HG03045 (cell line): Measurements from ENCODE around the gene APOC3.

Experiments
- ATAC-seq: cut with Tn5 transposase; IDR thresholded peaks from one replicate; pipeline ENCODE4 v1.9.1; 2021; ENCODE audit warnings: mild to moderate bottlenecking, moderate library complexity; ENCODE audit not compliant: unreplicated experiment

The APOC3 gene

GRCh38 chr11:116843661-116844060 lies 14.0 kb downstream of the APOC3 start:
- no peak for ATAC-seq

- ATAC-seq: no peak
These were observed 15.0 kb downstream of the APOC3 start for GRCh38 chr11:116844722-116845121.

GRCh38 chr11:116847612-116848011 lies 17.9 kb downstream of the APOC3 start:
- ATAC-seq: no peak

GRCh38 chr11:116849060-116849459 lies 19.4 kb downstream of the APOC3 start:
- ATAC-seq: no peak

- no peak for ATAC-seq
These were observed 19.8 kb downstream of the APOC3 start for GRCh38 chr11:116849486-116849885.

DNA sequence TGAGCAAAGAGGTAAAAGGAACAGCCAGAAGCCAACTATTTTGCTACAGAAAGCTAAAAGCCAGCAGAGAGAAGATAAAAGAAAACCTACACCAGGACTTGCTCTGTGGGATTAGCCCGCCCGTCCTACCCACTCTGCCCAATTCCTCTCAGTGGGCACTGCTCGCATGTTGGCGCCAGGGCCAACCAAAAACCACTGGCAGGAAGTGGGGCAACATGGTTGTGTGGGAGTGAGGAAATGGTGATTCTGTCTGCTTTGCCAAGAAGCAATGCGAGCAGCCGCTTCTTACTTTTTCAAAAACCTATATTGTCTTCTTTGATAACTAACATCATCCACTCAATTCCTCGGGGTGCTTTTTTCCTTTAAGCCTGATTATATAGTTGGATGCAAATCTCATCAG lies 21.9 kb downstream of the APOC3 start:
- no peak for ATAC-seq

- peak; percentile 44 for ATAC-seq
These were observed 22.7 kb downstream of the APOC3 start for GRCh38 chr11:116852261-116853031.

DNA sequence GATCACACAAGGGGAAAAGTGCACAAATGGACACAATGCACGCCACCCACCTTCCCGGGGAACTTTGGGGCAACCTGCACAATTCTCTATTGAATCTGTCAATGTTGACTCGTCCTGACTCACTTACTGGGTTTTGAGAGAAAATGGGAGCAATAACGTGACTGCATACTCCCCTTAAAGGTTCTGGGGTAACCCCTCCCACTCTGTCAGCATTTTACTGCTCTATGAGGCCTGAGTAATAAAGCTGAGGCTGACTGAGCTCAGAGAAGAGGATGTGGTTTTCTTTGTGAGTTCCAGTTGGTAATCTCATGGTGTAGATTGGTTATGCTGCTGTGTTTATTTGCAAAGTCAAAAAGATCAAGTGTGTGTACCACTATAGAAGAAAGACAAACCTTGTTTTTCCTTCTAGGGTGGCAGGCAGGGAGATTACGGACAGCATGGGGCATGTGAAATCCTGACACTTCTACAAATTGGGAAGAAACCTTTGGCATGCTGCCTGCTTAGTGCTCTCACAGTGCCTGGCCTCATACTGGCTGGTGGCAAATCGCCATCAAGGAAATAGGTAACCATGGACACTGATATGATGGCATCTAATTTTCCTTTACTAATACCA lies 23.9 kb downstream of the APOC3 start:
- peak; percentile 85 for ATAC-seq

DNA sequence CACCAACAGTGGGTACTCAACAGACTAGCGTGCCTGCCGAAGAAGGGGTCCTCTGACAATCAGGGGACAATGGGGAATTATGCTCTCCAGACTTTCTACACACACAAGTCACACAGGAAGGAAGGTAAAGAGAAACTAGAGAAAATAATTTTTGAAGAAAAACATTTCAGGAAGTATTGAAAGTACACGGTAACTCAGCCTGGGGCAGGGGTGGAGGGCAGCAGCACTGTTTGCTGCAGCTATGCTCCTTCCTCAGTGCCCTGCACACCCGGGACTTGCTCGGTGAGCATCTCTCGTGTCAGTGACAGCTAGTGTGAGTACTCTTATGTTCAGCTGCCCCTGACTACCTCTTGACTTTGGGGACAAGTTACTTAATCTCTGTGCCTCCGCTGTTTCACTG lies 25.7 kb downstream of the APOC3 start:
- ATAC-seq: no peak

- ATAC-seq: no peak
These were observed 26.7 kb downstream of the APOC3 start for GRCh38 chr11:116856423-116856822.

DNA sequence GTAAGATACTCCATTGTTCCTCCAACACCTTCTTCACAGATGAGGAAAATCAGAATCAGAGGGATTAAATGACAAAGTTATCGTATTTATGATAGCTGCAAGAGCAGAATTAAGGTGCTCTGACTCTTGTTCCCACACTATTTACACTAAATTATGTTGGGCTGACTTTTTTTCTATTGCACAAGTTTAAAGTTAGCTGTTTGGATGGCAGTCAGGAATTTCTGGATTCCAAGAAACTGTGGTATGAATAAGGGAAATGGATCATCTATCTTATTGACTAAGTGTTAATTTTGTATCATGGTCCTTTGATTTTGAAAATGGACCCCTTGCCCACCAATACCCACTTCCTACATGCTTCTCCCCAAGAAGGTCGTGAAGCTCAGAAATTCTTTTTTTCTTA lies 27.6 kb downstream of the APOC3 start:
- no peak for ATAC-seq

- no peak for ATAC-seq
These were observed 28.2 kb downstream of the APOC3 start for GRCh38 chr11:116857936-116858335.

- no peak for ATAC-seq
These were observed 29.5 kb downstream of the APOC3 start for GRCh38 chr11:116859175-116859574.

- ATAC-seq: no peak
These were observed 30.6 kb downstream of the APOC3 start for GRCh38 chr11:116860303-116860702.

DNA sequence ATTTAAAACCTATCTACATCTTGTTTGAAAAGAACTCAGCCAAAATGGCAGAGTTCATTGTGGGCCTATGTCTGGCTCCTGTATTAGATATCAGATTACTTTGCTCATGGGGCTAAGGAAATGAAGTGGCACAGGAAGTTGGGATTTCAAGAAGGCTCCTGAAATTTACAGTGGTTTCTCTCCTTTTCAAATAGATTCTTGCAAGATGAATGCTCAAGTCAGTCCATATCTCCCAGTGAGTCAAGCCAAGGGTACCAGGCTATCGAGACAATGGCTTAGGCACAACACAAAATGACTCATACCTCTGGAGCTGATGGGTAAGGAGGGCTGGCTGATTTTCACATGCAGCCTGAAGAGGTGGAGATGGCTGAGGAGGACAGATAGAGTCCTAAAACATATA lies 31.8 kb downstream of the APOC3 start:
- no peak for ATAC-seq

DNA sequence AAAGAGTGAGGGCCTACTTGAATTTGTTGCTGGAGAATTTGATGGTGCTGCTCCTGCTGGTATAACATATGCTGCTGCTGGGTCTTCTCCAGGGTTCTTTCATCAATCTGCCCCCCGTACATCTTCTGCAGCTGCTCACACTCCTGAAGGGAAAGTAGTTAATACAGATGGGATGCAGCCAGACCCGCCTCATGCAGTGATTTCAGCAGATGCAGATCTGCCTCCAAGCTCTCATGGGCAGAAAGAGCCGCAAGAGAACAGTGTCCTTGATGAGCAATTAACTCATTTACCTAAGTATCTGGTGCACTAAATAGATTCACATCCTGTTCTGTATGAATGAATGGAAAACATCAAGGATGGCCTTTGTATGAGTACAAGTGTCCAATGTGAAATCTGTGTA lies 32.5 kb downstream of the APOC3 start:
- no peak for ATAC-seq

- ATAC-seq: no peak
These were observed 33.2 kb downstream of the APOC3 start for GRCh38 chr11:116862951-116863350.

DNA sequence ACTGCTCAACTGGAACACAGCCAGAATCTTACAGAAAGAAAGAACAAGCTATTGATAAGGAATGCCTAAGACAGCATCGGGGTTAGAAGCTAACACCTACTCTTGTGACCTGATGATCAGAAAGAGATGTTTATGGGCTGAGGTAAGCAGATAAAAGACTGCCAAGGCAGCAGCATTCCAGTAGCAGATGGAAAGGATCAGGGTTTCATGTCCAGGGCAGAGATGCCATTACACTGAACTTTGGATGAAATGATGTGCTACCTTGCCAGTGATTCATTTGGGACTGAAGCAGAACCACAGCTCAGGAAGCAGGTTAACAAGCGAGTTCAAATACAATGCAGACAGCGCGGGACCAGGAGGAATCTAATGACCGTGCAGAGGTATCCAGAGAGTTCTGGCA lies 34.8 kb downstream of the APOC3 start:
- ATAC-seq: no peak

GRCh38 chr11:116865696-116866095 lies 36.0 kb downstream of the APOC3 start:
- no peak for ATAC-seq

GRCh38 chr11:116866804-116867455 lies 37.2 kb downstream of the APOC3 start:
- ATAC-seq: no peak

- no peak for ATAC-seq
These were observed 37.9 kb downstream of the APOC3 start for GRCh38 chr11:116867619-116868018.

GRCh38 chr11:116868066-116868465 lies 38.4 kb downstream of the APOC3 start:
- no peak for ATAC-seq
